Heart left ventricle (tissue), 16 donors: ENCODE data around the gene ZAP70. TPM values are rescaled to one million over a fixed set of nuclear protein-coding genes. Genes with fewer than 3 reads are reported as not detected.

ENCODE experiments used
- ATAC-seq, 4 donors: fragments of 200-7000 bp; cut with Tn5 transposase; one replicate each; pipeline ENCODE4 v1.9.1; 2020 to 2022; ENCODE audit warnings: moderate library complexity in 4 of 4, mild to moderate bottlenecking in 3 of 4, moderate number of reproducible peaks in 1 of 4
- DNase-seq, 5 donors: peaks; one replicate each; pipeline ENCODE4 v3.0.0-alpha.2; 2020
- H3K27ac ChIP-seq, 12 donors: fragments of 200-600 bp; sonication (generic) in 4 of 12; one replicate each; pipeline versions ENCODE4 v1.5.0 to v1.8.0; 2016 to 2022; ENCODE audit warnings: mild to moderate bottlenecking in 2 of 12
- H3K27me3 ChIP-seq, 9 donors: fragments of 200-600 bp; sonication (generic) in 2 of 9; one replicate each; pipeline versions ENCODE4 v1.5.1 to v1.8.0; 2016 to 2022; ENCODE audit warnings: mild to moderate bottlenecking in 3 of 9
- H3K36me3 ChIP-seq, 9 donors: fragments of 200-600 bp; sonication (generic) in 2 of 9; one replicate each; pipeline versions ENCODE4 v1.5.0 to v1.8.0; 2018 to 2022; ENCODE audit warnings: mild to moderate bottlenecking in 2 of 9
- H3K4me1 ChIP-seq, 12 donors: fragments of 200-600 bp; sonication (generic) in 4 of 12; one replicate each; pipeline versions ENCODE4 v1.5.0 to v1.8.0; 2016 to 2022; ENCODE audit warnings: mild to moderate bottlenecking in 3 of 12
- H3K4me3 ChIP-seq, 12 donors: fragments of 200-600 bp; sonication (generic) in 4 of 12; one replicate each; pipeline versions ENCODE4 v1.5.0 to v1.8.0; 2017 to 2022; ENCODE audit warnings: mild to moderate bottlenecking in 9 of 12, moderate library complexity in 4 of 12
- H3K9me3 ChIP-seq, 12 donors: fragments of 200-600 bp; sonication (generic) in 4 of 12; one replicate each; pipeline versions ENCODE4 v1.5.0 to v1.8.0; 2016 to 2022; ENCODE audit warnings: mild to moderate bottlenecking in 1 of 12
- CTCF ChIP-seq, 12 donors: fragments of 200-600 bp; sonication (generic) in 4 of 12; IDR thresholded peaks; one replicate each; pipeline versions ENCODE4 v1.5.0 to v1.8.0; 2018 to 2022; ENCODE audit warnings: antibody characterized with exemption in 12 of 12, mild to moderate bottlenecking in 5 of 12
- POLR2A ChIP-seq, 2 donors: fragments of 450-650 bp; IDR thresholded peaks; one replicate each; pipeline ENCODE4 v1.6.1; 2017; ENCODE audit warnings: antibody characterized with exemption in 2 of 2, mild to moderate bottlenecking in 2 of 2, moderate library complexity in 2 of 2
- WGBS, 4 donors: extraction: QIAGEN DNeasy Blood & Tissue Kit in 2 of 4; methylation state at CpG; one replicate each; pipeline versions ENCODE4 v1.1.5 to v1.1.7; 2013 to 2018; 5-methylcytosine and 5-hydroxymethylcytosine counted together
- intact Hi-C, 10 donors: fragments of 100-400 bp; cut with DNase I; formaldehyde crosslinking; loops; one replicate each; pipeline versions ENCODE4 v1.11.1 to v1.14.2; 2022
- polyA plus RNA-seq, 2 donors: library from polyadenylated mRNA; stranded (reverse); fragments of 200-250 nt; gene quantifications; one replicate each; pipeline ENCODE4 v1.2.3, GENCODE V29; 2013
- total RNA-seq, 9 donors: library from RNA; depleted of rRNA in 2 of 9; stranded (reverse); fragments of >200 nt in 2 of 9; fragmentation: NEBNext Ultra II Directional in 3 of 9; extraction: Animal tissue kit (Norgen Biotek cat#: 25700) in 3 of 9; gene quantifications; one replicate each; pipeline versions ENCODE4 v1.1.0 to v1.2.4, GENCODE V29; 2016 to 2023
- donor health status: ischemic (EF 13 %, LVEDD 7.1; RV severe dilation, severe dysfunction).
- donor health status: healthy with polysubstance abuse.
- donor health status: DM: no; HTN: yes; CAD: no.
- donor health status: DM: no; HTN: no; CAD: no.
- donor health status: ischemic (EF 25% LVEDD 6.9; RV normal size, moderate dysfunction).
- donor health status: ischemic (EF 25% LVEDD 5.7; RV mildly dilated, moderate dysfunction).
- donor health status: healthy.
- donor health status: DM: yes; HTN: yes; CAD: no.
- donor health status: ischemic (EF 35%, LVEDD 5.7; RV mildly dilated, moderate dysfunction).
- donor health status: nonischemic (EF 11% LVEDD 7.7; RV severe dilation, severe dysfunction).
- donor health status: DM: yes; HTN: yes; CAD: no.
- donor health status: PGD.
- donor health status: ischemic (EF 29% LVEDD 5.4; RV normal size, mild dysfunction).
- donor health status: nonischemic (EF 23%, LVEDD 6.1; RV moderate dilation, normal function).

The ZAP70 gene
- total and polyA plus RNA-seq, 11 donors, result 0.16 to 13.5 (median 0.70) TPM; not detected in 1

- Histone ChIP-seq H3K4me3 (no peak overlapping the region), H3K27ac (no peak overlapping the region), H3K9me3 (no peaks in the 10 kb centered on the region), H3K36me3 (no peaks in the 10 kb centered on the region), H3K4me1 (peaks cover 0 to 9% (median 3%) of the 10 kb centered on the region in 12 donors), H3K27me3 (no peaks in the 10 kb centered on the region)
- TF ChIP-seq POLR2A (IDR thresholded peaks at IDR 0.05) (no peak), CTCF (IDR thresholded peaks at IDR 0.05) (no peak)
- intact Hi-C loops, result no loop called here
- DNase-seq, result no peak
- no peak for ATAC-seq
- 86 to 93% (median 89%) methylated on average over 2 of the region's 2 CpGs for WGBS, 4 donors
Measured at GRCh38 chr2:97720746-97721145, 7.4 kb downstream of the ZAP70 start.

DNA sequence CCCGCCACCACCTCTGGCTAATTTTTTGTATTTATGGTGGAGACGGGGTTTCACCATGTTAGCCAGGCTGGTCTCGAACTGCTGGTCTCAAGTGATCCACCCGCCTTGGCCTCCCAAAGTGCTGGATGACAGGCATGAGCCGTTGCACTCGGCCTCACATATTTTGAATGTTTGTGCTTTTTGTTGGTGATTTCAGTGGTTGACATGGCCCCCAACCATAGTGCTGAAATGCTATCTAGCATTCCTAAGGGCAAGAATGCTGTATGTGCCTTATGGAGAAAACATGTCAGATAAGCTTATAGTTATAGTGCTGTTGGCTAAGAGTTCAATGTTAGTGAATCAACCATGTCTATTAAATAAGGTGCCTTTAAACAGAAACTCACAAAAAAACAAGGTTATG lies 8.9 kb downstream of the ZAP70 start:
- intact Hi-C loops, result no loop called here
- no peaks in the 10 kb centered on the region for H3K27me3 ChIP-seq
- DNase-seq (no peak), ATAC-seq (no peak)
- peaks cover 0 to 24% (median 14%) of the 10 kb centered on the region in 12 donors for H3K4me1 ChIP-seq
- H3K4me3 ChIP-seq, result no peak overlapping the region
- no peak overlapping the region for H3K27ac ChIP-seq
- 87 to 93% (median 89%) methylated on average over 6 of the region's 6 CpGs for WGBS, 4 donors
- no peaks in the 10 kb centered on the region for H3K36me3 ChIP-seq
- peaks cover 0 to 5% (median 0%) of the 10 kb centered on the region in 12 donors for H3K9me3 ChIP-seq
- TF ChIP-seq POLR2A (IDR thresholded peaks at IDR 0.05) (no peak), CTCF (IDR thresholded peaks at IDR 0.05) (no peak)

GRCh38 chr2:97723156-97724072 lies 10.0 kb downstream of the ZAP70 start:
- Histone ChIP-seq H3K27ac (no peak overlapping the region), H3K4me1 (peaks cover 0 to 33% (median 23%) of the 10 kb centered on the region in 12 donors), H3K4me3 (no peak overlapping the region), H3K9me3 (peaks cover 0 to 5% (median 0%) of the 10 kb centered on the region in 12 donors), H3K36me3 (no peaks in the 10 kb centered on the region), H3K27me3 (no peaks in the 10 kb centered on the region)
- TF ChIP-seq CTCF (IDR thresholded peaks at IDR 0.05) (no peak), POLR2A (IDR thresholded peaks at IDR 0.05) (no peak)
- ATAC-seq (no peak), DNase-seq (peak in 1 of 5 donors; percentile 16)
- 83 to 90% (median 87%) methylated on average over 37 of the region's 37 CpGs for WGBS, 4 donors
- intact Hi-C loops, result no loop called here

DNA sequence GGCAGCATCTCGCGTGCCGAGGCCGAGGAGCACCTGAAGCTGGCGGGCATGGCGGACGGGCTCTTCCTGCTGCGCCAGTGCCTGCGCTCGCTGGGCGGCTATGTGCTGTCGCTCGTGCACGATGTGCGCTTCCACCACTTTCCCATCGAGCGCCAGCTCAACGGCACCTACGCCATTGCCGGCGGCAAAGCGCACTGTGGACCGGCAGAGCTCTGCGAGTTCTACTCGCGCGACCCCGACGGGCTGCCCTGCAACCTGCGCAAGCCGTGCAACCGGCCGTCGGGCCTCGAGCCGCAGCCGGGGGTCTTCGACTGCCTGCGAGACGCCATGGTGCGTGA lies 10.7 kb downstream of the ZAP70 start:
- Histone ChIP-seq H3K27me3 (no peaks in the 10 kb centered on the region), H3K4me3 (no peak overlapping the region), H3K27ac (no peak overlapping the region), H3K36me3 (no peaks in the 10 kb centered on the region), H3K9me3 (peaks cover 0 to 5% (median 0%) of the 10 kb centered on the region in 12 donors), H3K4me1 (peaks cover 0 to 35% (median 24%) of the 10 kb centered on the region in 12 donors)
- ATAC-seq, result no peak
- 71 to 86% (median 74%) methylated on average over 29 to 41 of the region's 41 CpGs for WGBS, 4 donors
- intact Hi-C loops, result no loop called here
- DNase-seq, result no peak
- TF ChIP-seq CTCF (IDR thresholded peaks at IDR 0.05), result no peak
- TF ChIP-seq POLR2A (IDR thresholded peaks at IDR 0.05), result no peak
